IMR-90 (cell line): ENCODE results near the gene ZNF766. TPM values are rescaled to one million over a fixed set of nuclear protein-coding genes. Genes with fewer than 3 reads are reported as not detected.
A peak's percentile ranks its signal among the peaks of the same experiment; 100 is the strongest.

Experiments
- ATAC-seq: fragments of 200-7000 bp; cut with Tn5 transposase; 2 replicates; pipeline ENCODE4 v1.9.1; 2020; ENCODE audit warnings: low read depth, mild to moderate bottlenecking, moderate library complexity
- Bru-seq: library from RNA; stranded (reverse); fragments of 400-500 nt; gene quantifications from one replicate; lab custom pipeline; 2021; lab: Mats Ljungman, UMichigan
- BruChase-seq, 2 experiments: library from RNA; stranded (reverse); fragments of 400-500 nt; gene quantifications; one replicate each; lab custom pipeline; 2021; lab: Mats Ljungman, UMichigan
- BruUV-seq: library from RNA; stranded (reverse); fragments of 400-500 nt; replicated peaks from 2 replicates; lab custom pipeline; 2021; lab: Mats Ljungman, UMichigan
- CTCF ChIA-PET: fragments of 300-600 bp; formaldehyde crosslinking; extraction: SDS; loops from one replicate; lab custom pipeline; 2021; ENCODE audit warnings: antibody characterized with exemption; lab: Yijun Ruan, JAX
- POLR2A ChIA-PET: fragments of 300-600 bp; sonication (Branson Sonifier 250); formaldehyde crosslinking; loops from one replicate; lab custom pipeline; 2022; ENCODE audit warnings: antibody characterized with exemption; ENCODE audit not compliant: unreplicated experiment; lab: Charles Lee
- DNase-seq: peaks from one replicate; pipeline ENCODE4 v3.0.0; 2013
- H2AFZ ChIP-seq: replicated peaks from 2 replicates; pipeline ENCODE3; 2013; ENCODE audit warnings: low read length, mild to moderate bottlenecking; ENCODE audit not compliant: poor library complexity
- H2AK5ac ChIP-seq: 2 replicates; pipeline ENCODE4 v1.6.1; 2013; ENCODE audit warnings: low read depth, low read length, inconsistent platforms
- H2AK9ac ChIP-seq: replicated peaks from 2 replicates; pipeline ENCODE3; 2013; ENCODE audit warnings: mild to moderate bottlenecking, low read depth, low read length, moderate library complexity; ENCODE audit not compliant: poor library complexity
- H2BK120ac ChIP-seq: 2 replicates; pipeline ENCODE4 v1.6.1; 2013; ENCODE audit warnings: low read depth, low read length, inconsistent platforms
- H2BK15ac ChIP-seq: 3 replicates; pipeline ENCODE4 v1.6.1; 2013; ENCODE audit warnings: low read depth, low read length, inconsistent platforms
- H2BK20ac ChIP-seq: 2 replicates; pipeline ENCODE4 v1.6.1; 2013; ENCODE audit warnings: low read depth, mild to moderate bottlenecking, inconsistent platforms, low read length, moderate library complexity
- H2BK5ac ChIP-seq: 2 replicates; pipeline ENCODE4 v1.6.1; 2013; ENCODE audit warnings: mild to moderate bottlenecking, low read depth, low read length, inconsistent platforms; ENCODE audit not compliant: poor library complexity, severe bottlenecking
- H3K14ac ChIP-seq: replicated peaks from 2 replicates; pipeline ENCODE4 v1.6.1; 2013; ENCODE audit warnings: low read depth, low read length, inconsistent platforms
- H3K18ac ChIP-seq: 2 replicates; pipeline ENCODE4 v1.6.1; 2013; ENCODE audit warnings: low read depth, low read length, control low read depth
- H3K23ac ChIP-seq: 2 replicates; pipeline ENCODE4 v1.6.1; 2013; ENCODE audit warnings: low read depth, low read length, inconsistent platforms
- H3K27ac ChIP-seq: 2 replicates; pipeline ENCODE4 v1.5.1; 2013; ENCODE audit warnings: mild to moderate bottlenecking, control low read depth, low read length; ENCODE audit not compliant: insufficient read depth
- H3K27me3 ChIP-seq: 2 replicates; pipeline ENCODE4 v1.6.1; 2013; ENCODE audit warnings: low read length; ENCODE audit not compliant: control insufficient read depth, insufficient read depth
- H3K36me3 ChIP-seq: 2 replicates; pipeline ENCODE4 v1.6.1; 2013; ENCODE audit warnings: low read length, mixed read lengths; ENCODE audit not compliant: control insufficient read depth, insufficient read depth
- H3K4ac ChIP-seq: 2 replicates; pipeline ENCODE4 v1.6.1; 2013; ENCODE audit warnings: low read depth, low read length, inconsistent platforms
- H3K4me1 ChIP-seq: 2 replicates; pipeline ENCODE4 v1.6.1; 2013; ENCODE audit warnings: low read length, mixed read lengths; ENCODE audit not compliant: control insufficient read depth, insufficient read depth
- H3K4me2 ChIP-seq: 2 replicates; pipeline ENCODE4 v1.6.1; 2013; ENCODE audit warnings: low read depth, mild to moderate bottlenecking, control low read depth, low read length, moderate library complexity
- H3K4me3 ChIP-seq: 2 replicates; pipeline ENCODE4 v1.5.1; 2013; ENCODE audit warnings: low read depth, mild to moderate bottlenecking, control low read depth, low read length, moderate library complexity; ENCODE audit not compliant: insufficient read depth
- H3K56ac ChIP-seq: 2 replicates; pipeline ENCODE4 v1.6.1; 2013; ENCODE audit warnings: low read length, inconsistent platforms; ENCODE audit not compliant: insufficient read depth; ENCODE audit errors: extremely low read depth
- H3K79me1 ChIP-seq, 2 experiments: 2 replicates each; pipeline ENCODE4 v1.6.1; 2013; ENCODE audit warnings: low read length in 2 of 2, inconsistent platforms in 1 of 2, low read depth in 1 of 2
- H3K9ac ChIP-seq: 2 replicates; pipeline ENCODE4 v1.6.1; 2013; ENCODE audit warnings: low read depth, low read length, control low read depth
- H3K9me1 ChIP-seq: 2 replicates; pipeline ENCODE4 v1.6.1; 2013; ENCODE audit warnings: low read length, inconsistent platforms; ENCODE audit not compliant: insufficient read depth
- H3K9me3 ChIP-seq: 2 replicates; pipeline ENCODE4 v1.6.1; 2013; ENCODE audit warnings: low read length; ENCODE audit not compliant: control insufficient read depth, insufficient read depth
- H4K20me1 ChIP-seq: 2 replicates; pipeline ENCODE4 v1.6.1; 2013; ENCODE audit warnings: low read length, inconsistent platforms; ENCODE audit not compliant: insufficient read depth
- H4K5ac ChIP-seq: 2 replicates; pipeline ENCODE4 v1.6.1; 2013; ENCODE audit warnings: mild to moderate bottlenecking, low read depth, low read length, control low read depth
- H4K8ac ChIP-seq, 2 experiments: 2 replicates each; pipeline ENCODE4 v1.6.1; 2013; ENCODE audit warnings: low read depth in 2 of 2, low read length in 2 of 2, control low read depth in 1 of 2, inconsistent platforms in 1 of 2
- H4K91ac ChIP-seq: 2 replicates; pipeline ENCODE4 v1.6.1; 2013; ENCODE audit warnings: low read depth, low read length, inconsistent platforms; ENCODE audit not compliant: insufficient read depth
- BHLHE40 ChIP-seq: fragments of 150-350 bp; IDR thresholded peaks from 2 replicates; pipeline ENCODE4 v1.6.1; 2016; ENCODE audit warnings: mild to moderate bottlenecking, low read depth, low read length
- MAZ ChIP-seq: IDR thresholded peaks from 2 replicates; pipeline ENCODE4 v1.6.1; 2012; ENCODE audit warnings: low read depth, mild to moderate bottlenecking, low read length, improper control_type of control experiment, moderate library complexity, borderline replicate concordance
- MXI1 ChIP-seq: IDR thresholded peaks from 2 replicates; pipeline ENCODE4 v1.6.1; 2012; ENCODE audit warnings: low read depth, mild to moderate bottlenecking, low read length, moderate library complexity, borderline replicate concordance
- NFE2L2 ChIP-seq: fragments of 150-350 bp; IDR thresholded peaks from 2 replicates; pipeline ENCODE4 v1.6.1; 2016; ENCODE audit warnings: low read depth, mild to moderate bottlenecking, low read length
- RCOR1 ChIP-seq: IDR thresholded peaks from 2 replicates; pipeline ENCODE4 v1.6.1; 2012; ENCODE audit warnings: mild to moderate bottlenecking, low read length, improper control_type of control experiment; ENCODE audit not compliant: insufficient replicate concordance
- SMC3 ChIP-seq: fragments of 150-350 bp; IDR thresholded peaks from 2 replicates; pipeline ENCODE4 v1.6.1; 2016; ENCODE audit warnings: low read depth, mild to moderate bottlenecking, antibody characterized with exemption, low read length, moderate library complexity
- WGBS, 2 experiments: methylation state at CpG; one replicate each; pipeline versions ENCODE4 v1.1.5 to v1.1.7; 2013; ENCODE audit warnings: missing lambda C conversion rate in 2 of 2; ENCODE audit not compliant: insufficient read length in 1 of 2; ENCODE audit errors: extremely low coverage in 2 of 2; 5-methylcytosine and 5-hydroxymethylcytosine counted together
- dilution Hi-C: fragments of 300-500 bp; cut with HindIII; formaldehyde crosslinking; loops from one replicate; pipeline ENCODE4 v1.14.3; 2018; ENCODE audit warnings: low sequenced_read_pairs; ENCODE audit not compliant: unreplicated experiment
- in situ Hi-C: fragments of 300-500 bp; cut with MboI; formaldehyde crosslinking; loops from 3 replicates; pipeline ENCODE4 v1.14.3; 2019; ENCODE audit warnings: low sequenced_read_pairs, inconsistent platforms, mixed read lengths
- intact Hi-C: fragments of 100-400 bp; cut with micrococcal nuclease; formaldehyde crosslinking; loops from 2 replicates; pipeline ENCODE4 v1.10.0; 2022
- long read RNA-seq: library from polyadenylated mRNA; unstranded; transcript quantifications from one replicate; pipeline ENCODE4 v2.0.0, GENCODE V29; 2021; ENCODE audit not compliant: unreplicated experiment
- polyA plus RNA-seq, 3 experiments: library from polyadenylated mRNA; depleted of rRNA; stranded (reverse); fragments of >200 nt; gene quantifications; 2 replicates each; pipeline ENCODE4 v1.2.3, GENCODE V29; 2012; ENCODE audit warnings: low replicate concordance in 1 of 3
- total RNA-seq: library from RNA; depleted of rRNA; stranded (reverse); fragments of >200 nt; gene quantifications from 2 replicates; pipeline ENCODE4 v1.2.3, GENCODE V29; 2012; rRNA removed
- TF ChIP-seq, protein P1 (sequence below): fragments of 150-350 bp; IDR thresholded peaks from 2 replicates; pipeline ENCODE4 v1.6.1; 2017; ENCODE audit warnings: mild to moderate bottlenecking, antibody characterized with exemption, low read length, low read depth
- TF ChIP-seq, protein P2 (sequence below): conservative IDR thresholded peaks from 2 replicates; pipeline ENCODE4 v1.5.1; 2012; ENCODE audit warnings: mild to moderate bottlenecking, low read depth, low read length, improper control_type of control experiment
- TF ChIP-seq, protein P3 (sequence below): fragments of 150-350 bp; IDR thresholded peaks from 2 replicates; pipeline ENCODE4 v1.6.1; 2016; ENCODE audit warnings: low read depth, mild to moderate bottlenecking, low read length, moderate library complexity, borderline replicate concordance

ZNF766 gene
- total RNA-seq (18.9 and 20.4 TPM in 2 replicates), polyA plus RNA-seq (2012; rRNA removed) (3.4 and 4.9 TPM in 2 replicates), Bru-seq, nascent RNA (percentile 71 among the genes with signal in this experiment), BruChase-seq, experiment 1, labeled RNA remaining after a 6-hour chase (percentile 79 among the genes with signal in this experiment), BruChase-seq, experiment 2, labeled RNA remaining after a 2-hour chase (percentile 70 among the genes with signal in this experiment)
- 0.63 and 0.94 TPM in 2 replicates for polyA plus RNA-seq (2012; cell fraction: cytosol; rRNA removed)
- 0.61 and 3.7 TPM in 2 replicates for polyA plus RNA-seq (2012; cell fraction: nucleus; rRNA removed; ENCODE audit: low replicate concordance)
- long read RNA-seq, full-length matches to known transcripts, result 15 of 18 reads
- long read RNA-seq, partial matches to known transcripts, result 0 of 18 reads
- long read RNA-seq, other reads (novel, unspliced or antisense), result 3 of 18 reads

DNA sequence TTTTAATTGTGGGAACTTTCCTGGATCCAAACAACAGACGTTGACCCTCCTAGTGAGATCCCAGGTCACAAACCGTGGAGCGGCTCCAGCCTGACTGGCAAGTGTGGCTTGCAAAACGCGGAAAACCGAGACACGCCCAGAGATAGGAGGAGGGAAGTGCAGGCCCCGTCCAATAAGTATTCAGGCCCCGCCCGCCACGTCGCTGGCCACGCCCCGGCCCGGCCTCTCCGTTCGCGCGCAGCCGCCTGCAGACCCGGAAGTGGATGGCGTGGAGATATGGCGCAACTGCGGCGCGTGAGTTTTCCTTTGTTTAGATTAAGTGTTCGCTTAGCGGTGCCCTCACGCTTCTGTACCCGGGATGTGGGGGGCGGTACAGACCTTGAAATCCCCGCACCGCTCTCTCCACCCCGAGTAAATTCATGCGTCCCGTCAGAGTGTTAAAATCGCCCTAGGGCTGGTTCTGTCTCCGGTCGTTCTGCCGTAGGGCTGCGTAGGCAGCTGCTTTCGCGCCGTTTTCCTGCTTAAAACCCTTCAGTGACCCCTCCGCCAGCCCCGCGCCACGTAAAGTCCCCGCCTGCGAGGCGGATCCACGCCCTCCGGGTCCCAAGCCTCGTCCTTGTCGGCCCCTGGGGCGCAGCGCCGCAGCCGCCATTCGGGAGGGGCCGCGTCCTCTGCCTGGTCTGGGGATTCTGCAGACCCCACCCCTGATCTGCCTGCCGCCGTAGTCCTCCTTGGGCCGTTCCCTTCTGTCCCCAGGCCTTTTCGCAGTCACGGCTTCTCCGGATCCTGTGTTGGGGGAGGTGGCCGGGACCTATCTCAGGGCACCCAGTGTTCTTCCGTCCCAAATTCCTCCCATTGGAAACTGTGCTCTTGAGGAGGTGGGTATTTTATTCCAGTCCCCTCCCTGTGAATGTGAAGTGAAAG is at the start of gene ZNF766:
Gene ZNF766 (plus strand): TSS at position 250 of the 924 bp plus-strand sequence. CDS start 27 bp downstream, at position 277.
- Histone ChIP-seq H4K20me1 (no peaks in the 10 kb centered on the region), H2BK15ac (no peak within 1 kb of the TSS; the same call in 2 of the 3 replicates), H3K18ac (peak within 1 kb of the TSS; percentile 66), H2BK20ac (no peak within 1 kb of the TSS), H3K27ac (peak within 1 kb of the TSS; percentile 97), H3K4me1 (peaks cover 2% of the 10 kb centered on the region), H3K4ac (peak within 1 kb of the TSS; percentile 96), H3K4me3 (peak within 1 kb of the TSS; percentile 90), H2BK5ac (peak within 1 kb of the TSS; percentile 86), H3K9ac (peak within 1 kb of the TSS; percentile 99), H4K91ac (peak within 1 kb of the TSS; percentile 91), H3K14ac (peak within 1 kb of the TSS; percentile 98), H3K36me3 (peaks cover 13% of the 10 kb centered on the region), H4K8ac (peak within 1 kb of the TSS; percentile 80 to 95), H2AK9ac (peak within 1 kb of the TSS; percentile 99), H3K9me1 (no peaks in the 10 kb centered on the region), H4K5ac (peak within 1 kb of the TSS; percentile 92), H3K4me2 (peak within 1 kb of the TSS; percentile 73), H2AK5ac (peak within 1 kb of the TSS; percentile 82), H2AFZ (peak within 1 kb of the TSS; percentile 94), H3K9me3 (no peaks in the 10 kb centered on the region; the same call in 1 of the 2 replicates), H3K23ac (peak within 1 kb of the TSS; percentile 93), H3K27me3 (no peaks in the 10 kb centered on the region), H3K56ac (peak within 1 kb of the TSS; percentile 99), H2BK120ac (peak within 1 kb of the TSS; percentile 28), H3K79me1 (peaks cover 21 to 37% of the 10 kb centered on the region in 2 experiments; a peak in 3 of 4 replicates)
- ChIA-PET POLR2A (no interaction called here), CTCF (no interaction called here)
- in situ Hi-C loops, result no loop called here
- WGBS, 2 experiments, result 0% methylated on average over 34 of the region's 70 CpGs; no CpG with 5 or more reads in 1 of the 2 experiments
- intact Hi-C loops, result no loop called here
- DNase-seq, result peak; percentile 94
- dilution Hi-C loops, result no loop called here
- ATAC-seq, result peak; percentile 98
- BruUV-seq, result TSS peak; percentile 38
- TF ChIP-seq, protein P1, sequence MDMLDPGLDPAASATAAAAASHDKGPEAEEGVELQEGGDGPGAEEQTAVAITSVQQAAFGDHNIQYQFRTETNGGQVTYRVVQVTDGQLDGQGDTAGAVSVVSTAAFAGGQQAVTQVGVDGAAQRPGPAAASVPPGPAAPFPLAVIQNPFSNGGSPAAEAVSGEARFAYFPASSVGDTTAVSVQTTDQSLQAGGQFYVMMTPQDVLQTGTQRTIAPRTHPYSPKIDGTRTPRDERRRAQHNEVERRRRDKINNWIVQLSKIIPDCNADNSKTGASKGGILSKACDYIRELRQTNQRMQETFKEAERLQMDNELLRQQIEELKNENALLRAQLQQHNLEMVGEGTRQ, result peak; percentile 24; the same call in 1 of the 2 replicates
- peak; percentile 20; the same call in 1 of the 2 replicates for TF ChIP-seq MAZ
- TF ChIP-seq NFE2L2, result no peak
- peak; percentile 95 for TF ChIP-seq BHLHE40
- TF ChIP-seq SMC3, result no peak
- TF ChIP-seq, protein P2, sequence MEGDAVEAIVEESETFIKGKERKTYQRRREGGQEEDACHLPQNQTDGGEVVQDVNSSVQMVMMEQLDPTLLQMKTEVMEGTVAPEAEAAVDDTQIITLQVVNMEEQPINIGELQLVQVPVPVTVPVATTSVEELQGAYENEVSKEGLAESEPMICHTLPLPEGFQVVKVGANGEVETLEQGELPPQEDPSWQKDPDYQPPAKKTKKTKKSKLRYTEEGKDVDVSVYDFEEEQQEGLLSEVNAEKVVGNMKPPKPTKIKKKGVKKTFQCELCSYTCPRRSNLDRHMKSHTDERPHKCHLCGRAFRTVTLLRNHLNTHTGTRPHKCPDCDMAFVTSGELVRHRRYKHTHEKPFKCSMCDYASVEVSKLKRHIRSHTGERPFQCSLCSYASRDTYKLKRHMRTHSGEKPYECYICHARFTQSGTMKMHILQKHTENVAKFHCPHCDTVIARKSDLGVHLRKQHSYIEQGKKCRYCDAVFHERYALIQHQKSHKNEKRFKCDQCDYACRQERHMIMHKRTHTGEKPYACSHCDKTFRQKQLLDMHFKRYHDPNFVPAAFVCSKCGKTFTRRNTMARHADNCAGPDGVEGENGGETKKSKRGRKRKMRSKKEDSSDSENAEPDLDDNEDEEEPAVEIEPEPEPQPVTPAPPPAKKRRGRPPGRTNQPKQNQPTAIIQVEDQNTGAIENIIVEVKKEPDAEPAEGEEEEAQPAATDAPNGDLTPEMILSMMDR, result no peak
- peak; percentile 82 for TF ChIP-seq MXI1
- no peak for TF ChIP-seq RCOR1
- TF ChIP-seq, protein P3, sequence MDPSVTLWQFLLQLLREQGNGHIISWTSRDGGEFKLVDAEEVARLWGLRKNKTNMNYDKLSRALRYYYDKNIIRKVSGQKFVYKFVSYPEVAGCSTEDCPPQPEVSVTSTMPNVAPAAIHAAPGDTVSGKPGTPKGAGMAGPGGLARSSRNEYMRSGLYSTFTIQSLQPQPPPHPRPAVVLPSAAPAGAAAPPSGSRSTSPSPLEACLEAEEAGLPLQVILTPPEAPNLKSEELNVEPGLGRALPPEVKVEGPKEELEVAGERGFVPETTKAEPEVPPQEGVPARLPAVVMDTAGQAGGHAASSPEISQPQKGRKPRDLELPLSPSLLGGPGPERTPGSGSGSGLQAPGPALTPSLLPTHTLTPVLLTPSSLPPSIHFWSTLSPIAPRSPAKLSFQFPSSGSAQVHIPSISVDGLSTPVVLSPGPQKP, result no peak
